NCI-H69 (cell line): ENCODE data around the gene RAD23A.
"Not testable (repeated sequence)": the region's sequence is repeated elsewhere in the genome, so short reads cannot be mapped to it uniquely, and the experiment has no call there.

ENCODE experiments used
- DNase-seq: peaks from one replicate; lab custom pipeline; 2025; lab: John Stamatoyannopoulos, UW

The RAD23A gene

GRCh38 chr19:12955575-12955974 is 9.9 kb downstream of the RAD23A start:
- DNase-seq: not testable (repeated sequence)

GRCh38 chr19:12955996-12956395 is 10.3 kb downstream of the RAD23A start:
- DNase-seq: no peak

- peak; percentile 93 for DNase-seq
Measured at GRCh38 chr19:12956446-12957388, 11.1 kb downstream of the RAD23A start, which contains the start of gene GADD45GIP1. GADD45GIP1 (minus strand) TSS chr19:12957223; CDS start chr19:12957212, 11 bp downstream.

DNA sequence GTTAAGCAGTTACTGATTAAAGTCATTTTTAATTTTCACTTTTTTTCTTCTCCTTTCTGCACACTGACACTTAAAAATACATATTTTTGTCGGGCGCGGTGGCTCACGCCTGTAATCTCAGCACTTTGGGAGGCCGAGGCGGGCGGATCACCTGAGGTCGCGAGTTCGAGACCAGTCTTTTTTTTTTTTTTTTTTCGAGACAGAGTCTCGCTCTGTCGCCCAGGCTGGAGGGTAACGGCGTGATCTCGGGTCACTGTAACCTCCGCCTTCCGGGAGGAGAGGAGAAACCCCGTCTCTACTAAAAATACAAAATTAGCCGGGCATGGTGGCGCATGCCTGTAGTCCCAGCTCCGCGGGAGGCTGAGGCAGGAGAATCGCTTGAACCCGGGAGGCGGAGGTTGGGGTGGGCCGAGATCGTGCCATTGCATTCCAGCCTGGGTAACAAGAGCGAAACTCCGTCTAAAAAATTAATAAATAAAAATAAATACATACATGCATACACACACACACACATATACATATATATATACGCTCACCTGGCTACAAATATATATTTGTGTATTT is 11.8 kb downstream of the RAD23A start:
- not testable (repeated sequence) for DNase-seq

- no peak for DNase-seq
Measured at GRCh38 chr19:12959481-12959880, 13.8 kb downstream of the RAD23A start.

- peak; percentile 91 for DNase-seq
Measured at GRCh38 chr19:12965017-12965811, 19.6 kb downstream of the RAD23A start.

GRCh38 chr19:12965812-12966135 is 20.1 kb downstream of the RAD23A start:
- DNase-seq: no peak

- no peak for DNase-seq
Measured at GRCh38 chr19:12967907-12968306, 22.2 kb downstream of the RAD23A start.

GRCh38 chr19:12969292-12969988 is 23.8 kb downstream of the RAD23A start, which contains the start of gene DAND5:
DAND5 (plus strand) TSS chr19:12969576; CDS start chr19:12969661, 85 bp downstream.
- peak; percentile 74 for DNase-seq

DNA sequence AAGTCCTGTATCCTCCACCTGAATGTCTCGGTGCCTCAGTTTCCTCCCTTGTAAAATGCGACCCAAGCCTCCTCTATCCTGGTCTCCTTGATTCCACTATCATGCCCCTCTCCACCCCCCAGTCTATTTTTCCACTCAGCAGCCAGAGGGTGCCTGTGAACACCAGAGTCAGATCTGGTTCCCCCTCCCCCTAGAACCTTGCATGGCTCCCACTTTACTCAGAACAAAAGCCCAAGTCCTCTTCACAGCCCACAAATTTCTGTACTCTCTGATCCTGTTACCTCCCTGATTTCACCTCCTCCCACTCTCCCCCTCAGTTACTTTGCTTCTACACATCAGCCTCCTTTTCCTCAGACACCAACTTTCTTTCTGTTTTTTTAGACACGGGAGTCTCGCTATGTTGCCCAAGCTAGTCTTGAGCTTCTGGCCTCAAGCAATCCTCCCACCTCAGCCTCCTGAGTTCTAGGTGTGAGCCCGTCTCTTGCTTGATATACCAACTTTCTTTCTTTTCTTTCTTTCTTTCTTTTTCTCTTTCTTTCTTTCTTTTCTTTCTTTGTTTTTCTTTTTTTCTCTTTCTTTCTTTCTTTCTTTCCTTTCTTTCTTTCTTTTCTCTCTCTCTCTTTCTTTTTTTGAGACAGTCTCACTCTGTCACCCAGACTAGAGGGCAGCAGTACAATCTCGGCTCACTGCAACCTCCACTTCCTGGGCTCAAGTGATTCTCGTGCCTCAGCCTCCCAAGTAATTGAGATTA is 24.6 kb downstream of the RAD23A start:
- no peak for DNase-seq

DNA sequence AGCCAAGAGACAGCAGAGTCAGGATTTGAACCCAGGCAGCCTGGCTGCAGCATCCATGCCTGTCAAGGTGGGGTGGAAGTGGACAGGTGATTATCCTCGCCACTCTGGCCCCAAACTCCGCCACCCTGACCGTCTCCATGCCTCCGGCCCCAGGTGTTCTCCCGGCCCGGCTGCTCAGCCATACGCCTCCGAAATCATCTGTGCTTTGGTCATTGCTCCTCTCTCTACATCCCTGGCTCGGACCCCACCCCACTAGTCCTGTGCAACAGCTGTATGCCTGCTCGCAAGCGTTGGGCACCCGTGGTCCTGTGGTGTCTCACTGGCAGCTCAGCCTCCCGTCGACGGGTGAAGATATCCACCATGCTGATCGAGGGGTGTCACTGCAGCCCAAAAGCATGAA is 27.6 kb downstream of the RAD23A start:
- no peak for DNase-seq

GRCh38 chr19:12974301-12975220 is 28.9 kb downstream of the RAD23A start:
- DNase-seq: peak; percentile 94

GRCh38 chr19:12975221-12975741 is 29.6 kb downstream of the RAD23A start:
- DNase-seq: peak; percentile 93

DNA sequence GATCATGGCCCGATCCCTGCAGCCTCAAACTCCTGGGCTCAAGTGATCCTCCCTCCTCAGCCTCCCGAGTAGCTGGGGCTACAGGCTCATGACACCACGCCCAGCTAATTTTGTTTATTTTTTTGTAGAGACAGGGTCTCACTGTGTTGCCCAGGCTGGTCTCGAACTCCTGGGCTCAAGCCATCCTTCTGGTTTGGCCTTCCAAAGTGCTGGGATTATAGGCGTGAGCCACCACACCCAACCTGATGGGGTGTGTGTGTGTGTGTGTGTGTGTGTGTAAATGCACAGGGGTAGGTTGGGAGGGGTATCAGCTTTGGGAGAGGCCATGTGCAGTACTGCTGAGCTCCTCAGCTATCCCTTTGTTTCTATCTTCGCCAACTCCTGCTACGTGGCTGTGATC is 30.4 kb downstream of the RAD23A start:
- peak; percentile 41 for DNase-seq

DNA sequence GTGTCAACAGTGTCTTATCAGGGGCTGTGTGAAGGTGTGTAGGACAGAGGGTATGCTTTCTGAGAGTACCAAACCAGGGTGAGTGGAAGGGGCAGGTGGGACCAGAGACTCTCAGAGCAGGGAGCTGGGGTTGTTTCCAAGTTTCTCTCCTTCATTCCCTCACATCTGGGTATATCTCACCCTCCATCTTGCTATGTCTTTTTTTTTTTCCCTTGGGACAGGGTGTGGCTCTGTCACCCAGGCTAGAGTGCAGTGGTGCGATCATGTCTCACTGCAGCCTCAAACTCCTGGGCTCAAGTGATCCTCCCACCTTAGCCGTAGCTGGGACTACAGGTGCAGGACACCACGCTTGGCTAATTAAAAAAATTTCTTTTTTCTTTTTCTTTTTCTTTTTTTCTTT is 34.3 kb downstream of the RAD23A start:
- DNase-seq: no peak

DNA sequence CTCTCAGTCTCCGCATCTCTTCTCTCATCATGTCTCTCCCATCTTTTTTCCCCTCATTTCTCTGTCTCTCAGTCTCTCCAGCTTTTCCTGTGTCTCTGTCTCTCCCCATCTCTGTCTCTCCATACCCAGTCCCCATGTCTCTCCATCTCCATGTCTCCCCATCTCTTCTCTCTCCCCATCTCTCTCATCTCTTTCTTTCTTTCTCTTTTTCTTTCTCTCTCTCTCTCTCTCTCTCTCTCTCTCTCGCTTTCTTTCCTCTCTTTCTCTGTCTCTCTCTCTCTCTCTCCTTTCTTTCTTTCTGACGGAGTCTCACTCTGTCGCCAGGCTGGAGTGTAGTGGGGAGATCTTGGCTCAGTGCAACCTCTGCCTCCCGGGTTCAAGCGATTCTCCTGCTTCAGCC is 37.0 kb downstream of the RAD23A start:
- no peak for DNase-seq

DNA sequence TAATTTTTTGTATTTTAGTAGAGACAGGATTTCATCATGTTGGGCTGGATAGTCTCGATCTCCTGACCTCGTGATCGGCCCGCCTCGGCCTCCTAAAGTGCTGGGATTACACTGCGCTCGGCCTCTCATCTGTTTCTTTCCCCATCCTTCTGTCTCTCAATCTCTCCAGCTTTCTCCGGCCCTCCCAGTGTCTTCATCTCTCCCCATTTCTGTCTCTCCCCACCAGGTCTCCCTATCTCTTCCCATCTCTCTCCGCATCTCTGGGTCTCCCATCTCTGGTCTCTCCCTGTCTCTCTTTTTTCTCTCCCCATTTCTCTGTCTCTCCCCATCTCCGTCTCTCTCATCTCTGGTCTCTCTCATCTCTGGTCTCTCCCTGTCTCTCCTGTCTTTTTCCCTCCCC is 37.4 kb downstream of the RAD23A start:
- DNase-seq: no peak

- DNase-seq: peak; percentile 92
Measured at GRCh38 chr19:12983542-12984142, 38.0 kb downstream of the RAD23A start.

DNA sequence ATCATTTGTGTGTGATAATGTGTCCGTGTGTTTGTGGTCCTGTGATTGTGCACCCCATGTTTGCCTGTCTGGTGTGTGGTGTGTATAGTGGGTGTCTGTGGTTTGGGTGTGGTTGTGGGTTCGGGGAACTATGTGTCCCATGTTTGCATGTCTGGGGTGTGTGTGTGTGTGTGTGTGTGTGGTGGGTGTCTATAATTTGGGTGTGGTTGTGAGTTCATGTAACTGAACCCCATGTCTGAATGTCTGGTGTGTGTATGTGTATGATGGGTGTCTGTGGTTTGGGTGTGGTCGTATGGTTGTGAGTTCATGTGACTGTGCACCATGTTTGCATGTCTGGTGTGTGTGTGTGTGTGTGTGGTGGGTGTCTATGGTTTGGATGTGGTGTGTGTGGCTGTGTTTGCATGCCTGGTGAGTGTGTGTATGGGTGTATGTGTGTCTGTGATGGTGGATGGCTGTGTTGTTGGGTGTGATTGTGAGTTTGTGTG is 38.5 kb downstream of the RAD23A start:
- peak; percentile 51 for DNase-seq
